HG02943 (cell line): Measurements from ENCODE around the gene MCM6.

Experiments used
- ATAC-seq: cut with Tn5 transposase; IDR thresholded peaks from one replicate; pipeline ENCODE4 v1.9.1; 2021; ENCODE audit warnings: mild to moderate bottlenecking, low read depth, moderate library complexity; ENCODE audit not compliant: unreplicated experiment

The MCM6 gene

GRCh38 chr2:135870571-135870970, 5.7 kb downstream of the MCM6 start:
- no peak for ATAC-seq

GRCh38 chr2:135863233-135863632, 13.0 kb downstream of the MCM6 start:
- no peak for ATAC-seq

- no peak for ATAC-seq
Observed at GRCh38 chr2:135862718-135863117, 13.5 kb downstream of the MCM6 start.

GRCh38 chr2:135853401-135853800, 22.8 kb downstream of the MCM6 start:
- ATAC-seq, result no peak

GRCh38 chr2:135851858-135852257, 24.4 kb downstream of the MCM6 start:
- ATAC-seq, result no peak

GRCh38 chr2:135850892-135851668, 25.2 kb downstream of the MCM6 start:
- no peak for ATAC-seq

- no peak for ATAC-seq
Observed at GRCh38 chr2:135849087-135849486, 27.2 kb downstream of the MCM6 start.

GRCh38 chr2:135845997-135846396, 30.2 kb downstream of the MCM6 start:
- ATAC-seq, result no peak

GRCh38 chr2:135845257-135845656, 31.0 kb downstream of the MCM6 start:
- no peak for ATAC-seq

GRCh38 chr2:135844301-135844895, 31.8 kb downstream of the MCM6 start:
- ATAC-seq, result no peak

GRCh38 chr2:135843671-135844070, 32.6 kb downstream of the MCM6 start:
- no peak for ATAC-seq

GRCh38 chr2:135840601-135841000, 35.6 kb downstream of the MCM6 start:
- ATAC-seq, result no peak

- no peak for ATAC-seq
Observed at GRCh38 chr2:135839713-135840112, 36.5 kb downstream of the MCM6 start.

- no peak for ATAC-seq
Observed at GRCh38 chr2:135838502-135838901, 37.7 kb downstream of the MCM6 start.

- ATAC-seq, result no peak
Observed at GRCh38 chr2:135836596-135837270, 39.5 kb downstream of the MCM6 start, which contains the start of gene LCT. TSS of gene LCT (minus strand) at chr2:135837184. CDS start at chr2:135837169, 15 bp downstream.

GRCh38 chr2:135832891-135833290, 43.4 kb downstream of the MCM6 start:
- ATAC-seq, result no peak

- no peak for ATAC-seq
Observed at GRCh38 chr2:135831180-135831812, 44.9 kb downstream of the MCM6 start.

- no peak for ATAC-seq
Observed at GRCh38 chr2:135829378-135830135, 46.7 kb downstream of the MCM6 start.

- no peak for ATAC-seq
Observed at GRCh38 chr2:135826544-135826943, 49.7 kb downstream of the MCM6 start.

GRCh38 chr2:135825550-135826176, 50.6 kb downstream of the MCM6 start:
- no peak for ATAC-seq
